Measurements from ENCODE around the gene GDA. TPM values are rescaled to one million over a fixed set of nuclear protein-coding genes. Genes with fewer than 3 reads are reported as not detected.
A peak's percentile ranks its signal among the peaks of the same experiment; 100 is the strongest.

GDA gene
- total RNA-seq, 2 donors from 2014 or later = 1.6 to 4.4 TPM

DNA sequence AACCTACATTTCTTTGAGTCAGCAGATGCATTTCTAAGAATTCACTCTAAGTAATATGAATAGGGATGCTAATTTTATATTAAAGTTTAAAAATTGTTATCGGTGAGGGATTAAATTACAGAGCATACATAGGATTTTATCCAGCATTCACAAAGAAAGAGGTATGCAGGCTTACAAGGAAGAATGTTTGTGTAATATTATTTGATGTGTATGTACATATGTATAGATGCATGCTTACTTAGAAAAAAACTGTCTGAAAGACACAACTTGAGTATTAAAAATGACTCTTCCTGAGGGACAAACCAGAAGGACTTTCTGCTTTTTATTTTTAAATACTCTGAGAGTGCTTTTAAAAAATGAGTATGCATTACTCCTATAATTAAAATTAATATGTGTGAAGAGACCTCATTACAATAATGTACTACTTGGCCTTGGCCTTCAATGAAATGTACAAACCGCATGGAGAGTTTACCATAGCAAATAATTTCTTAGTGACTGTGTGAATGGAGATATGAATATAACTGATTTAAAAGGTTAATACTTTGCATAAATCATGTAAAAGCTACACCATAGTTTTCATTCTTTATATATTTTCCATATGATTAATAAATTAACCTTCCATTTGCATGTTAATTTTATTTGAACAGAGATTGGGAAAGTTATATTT, 77.0 kb downstream of the GDA start:
- 86 to 91% methylated on average over 2 of the region's 2 CpGs for WGBS, 2 donors
- H3K4me3 ChIP-seq = no peak overlapping the region
- H3K9me3 ChIP-seq = no peaks in the 10 kb centered on the region
- DNase-seq = no peak
- no peaks in the 10 kb centered on the region for H3K4me1 ChIP-seq
- intact Hi-C loops (cut with DNase I) = no loop called here
- no peak for ATAC-seq
- TF ChIP-seq, protein P1, sequence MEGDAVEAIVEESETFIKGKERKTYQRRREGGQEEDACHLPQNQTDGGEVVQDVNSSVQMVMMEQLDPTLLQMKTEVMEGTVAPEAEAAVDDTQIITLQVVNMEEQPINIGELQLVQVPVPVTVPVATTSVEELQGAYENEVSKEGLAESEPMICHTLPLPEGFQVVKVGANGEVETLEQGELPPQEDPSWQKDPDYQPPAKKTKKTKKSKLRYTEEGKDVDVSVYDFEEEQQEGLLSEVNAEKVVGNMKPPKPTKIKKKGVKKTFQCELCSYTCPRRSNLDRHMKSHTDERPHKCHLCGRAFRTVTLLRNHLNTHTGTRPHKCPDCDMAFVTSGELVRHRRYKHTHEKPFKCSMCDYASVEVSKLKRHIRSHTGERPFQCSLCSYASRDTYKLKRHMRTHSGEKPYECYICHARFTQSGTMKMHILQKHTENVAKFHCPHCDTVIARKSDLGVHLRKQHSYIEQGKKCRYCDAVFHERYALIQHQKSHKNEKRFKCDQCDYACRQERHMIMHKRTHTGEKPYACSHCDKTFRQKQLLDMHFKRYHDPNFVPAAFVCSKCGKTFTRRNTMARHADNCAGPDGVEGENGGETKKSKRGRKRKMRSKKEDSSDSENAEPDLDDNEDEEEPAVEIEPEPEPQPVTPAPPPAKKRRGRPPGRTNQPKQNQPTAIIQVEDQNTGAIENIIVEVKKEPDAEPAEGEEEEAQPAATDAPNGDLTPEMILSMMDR (IDR thresholded peaks at IDR 0.05) = no peak
- TF ChIP-seq POLR2A (IDR thresholded peaks at IDR 0.05) = no peak
- H3K27me3 ChIP-seq = no peaks in the 10 kb centered on the region
- no peak overlapping the region for H3K27ac ChIP-seq
- no peaks in the 10 kb centered on the region for H3K36me3 ChIP-seq (replicated peaks in 1 of 2; ENCODE audit: insufficient read depth in 1 of 2, low read depth in 2 of 2)

DNA sequence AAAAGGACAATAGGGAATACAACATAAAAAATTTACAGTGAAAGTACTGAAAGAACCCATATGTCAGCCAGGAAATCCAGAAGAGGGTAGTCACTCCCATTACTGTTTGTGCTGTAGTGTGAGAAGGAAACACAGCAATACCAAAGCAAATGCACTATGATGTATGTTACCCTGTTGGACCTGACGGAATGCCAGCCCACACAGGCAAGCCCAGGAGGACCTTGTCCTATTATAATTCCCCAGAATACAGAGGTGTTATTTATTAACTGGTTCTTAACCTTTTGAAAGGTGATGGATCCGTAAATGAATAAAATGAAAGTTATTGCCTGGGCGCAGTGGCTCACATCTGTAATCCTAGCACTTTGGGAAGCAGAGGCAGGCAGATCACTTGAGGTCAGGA, 79.0 kb downstream of the GDA start:
- Histone ChIP-seq H3K27ac (no peak overlapping the region), H3K9me3 (no peaks in the 10 kb centered on the region), H3K4me1 (no peaks in the 10 kb centered on the region), H3K27me3 (no peaks in the 10 kb centered on the region), H3K4me3 (no peak overlapping the region), H3K36me3 (replicated peaks in 1 of 2; ENCODE audit: insufficient read depth in 1 of 2, low read depth in 2 of 2) (no peaks in the 10 kb centered on the region)
- WGBS, 2 donors = 62 to 71% methylated on average over 3 of the region's 3 CpGs
- intact Hi-C loops (cut with DNase I) = no loop called here
- ATAC-seq (no peak), DNase-seq (no peak)
- TF ChIP-seq POLR2A (IDR thresholded peaks at IDR 0.05) = no peak
- TF ChIP-seq, protein P1 (IDR thresholded peaks at IDR 0.05) = no peak

DNA sequence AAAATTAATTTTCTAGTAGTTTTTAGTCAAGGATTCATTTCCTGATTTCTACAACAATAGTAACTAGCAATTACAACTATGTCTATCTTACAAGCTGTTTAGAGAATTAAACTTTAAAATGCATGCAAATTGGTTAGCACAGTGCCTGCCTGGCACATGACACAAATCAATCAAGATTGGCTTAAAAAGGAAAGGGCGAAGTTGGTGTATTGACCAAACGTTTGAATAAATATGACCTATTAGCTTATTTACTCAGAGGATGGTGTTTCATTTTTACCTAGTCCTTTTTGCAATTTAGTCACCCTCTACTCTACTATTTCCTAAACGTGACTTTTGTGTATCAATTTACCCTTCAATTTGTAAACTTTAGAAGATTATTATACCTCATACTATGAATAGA, 83.5 kb downstream of the GDA start:
- intact Hi-C loops (cut with DNase I) = no loop called here
- H3K27me3 ChIP-seq = no peaks in the 10 kb centered on the region
- ATAC-seq (no peak), DNase-seq (no peak)
- H3K4me1 ChIP-seq = no peaks in the 10 kb centered on the region
- no peak overlapping the region for H3K4me3 ChIP-seq
- H3K36me3 ChIP-seq (replicated peaks in 1 of 2; ENCODE audit: insufficient read depth in 1 of 2, low read depth in 2 of 2) = no peaks in the 10 kb centered on the region
- 21 to 29% methylated on average over 3 of the region's 3 CpGs for WGBS, 2 donors
- no peak for TF ChIP-seq POLR2A (IDR thresholded peaks at IDR 0.05)
- TF ChIP-seq, protein P1 (IDR thresholded peaks at IDR 0.05) = no peak
- no peaks in the 10 kb centered on the region for H3K9me3 ChIP-seq
- no peak overlapping the region for H3K27ac ChIP-seq

DNA sequence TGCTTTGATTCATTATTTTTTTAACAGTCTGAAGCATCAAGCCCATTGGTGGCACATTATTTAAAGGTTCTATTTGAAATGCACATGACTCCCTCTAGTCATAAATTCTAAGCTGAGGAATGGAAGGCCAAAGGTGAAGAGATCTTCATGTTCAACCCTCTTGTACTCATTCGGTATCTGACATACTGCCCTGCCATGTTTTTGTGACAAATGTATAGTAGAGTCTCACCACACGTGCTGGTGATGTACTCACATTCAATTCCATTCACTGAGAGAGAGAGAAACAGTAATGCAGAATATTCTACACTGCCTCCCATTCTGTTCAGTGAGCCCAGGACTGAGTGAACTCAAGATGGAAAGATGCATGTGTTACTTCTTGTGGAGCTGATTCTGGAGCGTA, 98.3 kb downstream of the GDA start:
- Histone ChIP-seq H3K4me3 (no peak overlapping the region), H3K27ac (no peak overlapping the region), H3K4me1 (no peaks in the 10 kb centered on the region), H3K27me3 (no peaks in the 10 kb centered on the region), H3K9me3 (no peaks in the 10 kb centered on the region), H3K36me3 (replicated peaks in 1 of 2; ENCODE audit: insufficient read depth in 1 of 2, low read depth in 2 of 2) (no peaks in the 10 kb centered on the region)
- DNase-seq (no peak), ATAC-seq (no peak)
- no peak for TF ChIP-seq POLR2A (IDR thresholded peaks at IDR 0.05)
- TF ChIP-seq, protein P1 (IDR thresholded peaks at IDR 0.05) = no peak
- WGBS, 2 donors = 73 to 77% methylated on average over 3 of the region's 3 CpGs
- intact Hi-C loops (cut with DNase I) = no loop called here

DNA sequence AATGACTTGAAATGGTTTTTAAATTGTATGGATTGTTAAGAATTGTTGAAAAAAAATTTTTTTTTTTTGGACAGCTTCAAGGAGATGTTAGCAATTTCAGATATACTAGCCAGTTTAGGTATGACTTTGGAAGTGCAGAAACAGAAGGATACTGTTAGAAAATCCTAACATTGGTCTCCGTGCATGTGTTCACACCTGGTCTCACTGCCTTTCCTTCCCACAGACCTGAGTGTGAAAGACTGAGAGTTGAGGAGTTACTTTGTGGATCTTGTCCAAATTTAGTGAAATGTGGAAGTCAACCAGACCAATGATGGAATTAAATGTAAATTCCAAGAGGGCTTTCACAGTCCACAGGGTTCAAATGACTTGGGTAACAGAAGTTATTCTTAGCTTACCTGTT, 102.3 kb downstream of the GDA start:
- intact Hi-C loops (cut with DNase I) = no loop called here
- no peak overlapping the region for H3K27ac ChIP-seq
- 39 to 42% methylated on average over 1 of the region's 1 CpG for WGBS, 2 donors
- no peaks in the 10 kb centered on the region for H3K9me3 ChIP-seq
- TF ChIP-seq, protein P1 (IDR thresholded peaks at IDR 0.05) = no peak
- TF ChIP-seq POLR2A (IDR thresholded peaks at IDR 0.05) = no peak
- H3K27me3 ChIP-seq = no peaks in the 10 kb centered on the region
- no peak overlapping the region for H3K4me3 ChIP-seq
- ATAC-seq (no peak), DNase-seq (peak in 1 of 4 donors; percentile 48)
- no peaks in the 10 kb centered on the region for H3K4me1 ChIP-seq
- no peaks in the 10 kb centered on the region for H3K36me3 ChIP-seq (replicated peaks in 1 of 2; ENCODE audit: insufficient read depth in 1 of 2, low read depth in 2 of 2)

Measured in body of pancreas (tissue), 4 donors.